Measurements from ENCODE around the gene APOB.

APOB gene

DNA sequence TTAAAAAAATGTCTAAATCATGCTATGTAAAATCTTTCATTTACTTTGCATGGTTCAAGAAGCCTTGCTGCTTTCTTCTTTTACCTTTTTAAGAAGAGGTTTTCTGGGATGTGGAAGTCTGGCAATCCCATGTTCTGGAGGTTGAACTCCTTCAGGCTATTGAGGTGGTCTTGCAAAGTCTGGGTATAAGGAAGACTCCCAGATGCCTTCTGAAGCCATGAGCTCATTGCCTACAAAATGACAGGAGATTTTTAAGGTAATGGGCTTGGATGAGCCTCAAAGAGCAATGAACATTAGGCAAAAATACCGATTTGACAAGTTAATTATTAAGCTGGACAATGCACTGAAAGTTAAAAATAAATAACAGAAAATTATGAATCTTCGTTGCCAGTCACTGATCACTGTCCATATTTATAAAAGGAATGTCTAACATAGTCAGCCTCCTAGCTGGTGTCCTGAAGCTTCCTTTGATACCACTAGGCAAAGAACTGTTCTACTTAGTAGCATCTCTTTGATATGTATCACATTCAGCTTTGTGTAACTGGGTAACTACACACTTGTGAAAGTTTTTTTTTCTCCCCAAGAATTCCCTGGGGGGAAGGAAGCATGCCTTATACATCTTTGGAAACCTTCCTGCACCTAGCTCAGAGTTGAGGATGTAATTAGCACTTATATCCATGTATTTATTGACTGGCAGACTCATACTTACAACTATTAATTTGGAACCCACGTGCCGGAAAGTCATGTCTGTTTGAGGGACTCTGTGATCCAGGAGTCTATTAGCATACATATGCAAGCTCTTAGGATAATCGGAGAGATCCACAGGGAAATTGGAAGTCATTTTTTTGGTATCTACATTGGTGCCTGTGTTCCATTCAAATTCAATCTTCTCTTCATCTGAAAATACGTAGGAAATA, 29.3 kb downstream of the APOB start:
- H3K4me1 ChIP-seq (ENCODE audit: control insufficient read depth, insufficient read depth, low read length): no peaks in the 10 kb centered on the region
- H3K27me3 ChIP-seq (ENCODE audit: control insufficient read depth, insufficient read depth, low read length): no peaks in the 10 kb centered on the region
- no peak overlapping the region for H3K4me3 ChIP-seq (ENCODE audit: low read length)
- H3K27ac ChIP-seq (ENCODE audit: low read depth, low read length): no peak overlapping the region
- no peak overlapping the region for H3K9ac ChIP-seq (ENCODE audit: low read length)
- no peaks in the 10 kb centered on the region for H3K36me3 ChIP-seq (ENCODE audit: control insufficient read depth, insufficient read depth, low read length)

DNA sequence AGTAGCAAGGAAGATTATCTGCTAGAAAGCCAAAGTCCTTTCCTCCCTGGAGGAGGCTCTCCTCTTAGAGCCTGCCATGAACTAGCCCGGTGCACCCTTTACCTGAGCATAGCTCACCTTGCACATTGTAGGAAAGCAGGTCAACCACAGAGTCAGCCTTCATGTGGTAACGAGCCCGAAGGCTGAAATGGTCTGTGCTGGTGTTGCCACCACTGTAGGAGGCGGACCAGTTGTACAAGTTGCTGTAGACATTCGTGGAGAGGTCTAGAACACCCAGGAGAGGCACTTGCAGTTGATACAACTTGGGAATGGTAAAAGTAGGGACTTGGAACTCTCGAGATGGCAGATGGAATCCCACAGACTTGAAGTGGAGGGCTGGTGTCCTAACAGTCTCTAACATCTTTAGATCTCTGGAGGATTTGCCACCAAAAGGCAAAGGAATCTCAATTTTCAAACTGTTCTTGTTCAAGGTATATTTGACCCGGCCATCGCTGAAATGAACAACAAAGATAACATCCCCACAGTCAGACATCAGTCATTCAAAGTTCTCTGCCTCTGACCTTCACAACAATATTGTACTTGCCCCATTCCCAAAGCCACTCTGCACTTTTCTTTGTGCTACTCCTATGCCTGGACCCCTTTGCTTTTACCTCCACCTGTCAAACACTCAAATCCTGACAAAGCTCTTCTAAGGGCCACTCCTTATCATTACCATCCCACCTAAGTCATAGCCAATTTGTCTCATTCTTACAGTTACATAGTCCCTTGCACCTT, 30.6 kb downstream of the APOB start:
- H3K27me3 ChIP-seq (ENCODE audit: control insufficient read depth, insufficient read depth, low read length): no peaks in the 10 kb centered on the region
- H3K27ac ChIP-seq (ENCODE audit: low read depth, low read length): no peak overlapping the region
- no peak overlapping the region for H3K9ac ChIP-seq (ENCODE audit: low read length)
- H3K36me3 ChIP-seq (ENCODE audit: control insufficient read depth, insufficient read depth, low read length): no peaks in the 10 kb centered on the region
- H3K4me3 ChIP-seq (ENCODE audit: low read length): no peak overlapping the region
- H3K4me1 ChIP-seq (ENCODE audit: control insufficient read depth, insufficient read depth, low read length): no peaks in the 10 kb centered on the region

DNA sequence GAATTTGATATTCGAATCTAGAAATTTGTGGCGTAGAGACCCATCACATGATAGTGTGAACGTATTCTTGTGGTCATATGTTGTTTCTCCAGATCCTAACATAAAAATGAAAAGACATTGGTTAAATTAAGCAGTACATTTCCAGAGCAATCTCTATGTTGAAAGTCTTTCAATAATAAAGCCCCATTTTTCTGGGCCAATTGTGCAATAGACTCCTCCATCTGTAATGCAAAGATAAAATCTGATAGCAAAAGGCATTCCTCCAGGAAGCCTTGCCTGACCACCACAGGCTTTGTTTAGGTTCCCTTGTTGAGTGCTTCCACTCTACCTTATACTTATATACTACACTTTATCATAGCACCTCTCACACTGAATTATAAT, 31.3 kb downstream of the APOB start:
- H3K4me3 ChIP-seq (ENCODE audit: low read length): no peak overlapping the region
- H3K36me3 ChIP-seq (ENCODE audit: control insufficient read depth, insufficient read depth, low read length): no peaks in the 10 kb centered on the region

DNA sequence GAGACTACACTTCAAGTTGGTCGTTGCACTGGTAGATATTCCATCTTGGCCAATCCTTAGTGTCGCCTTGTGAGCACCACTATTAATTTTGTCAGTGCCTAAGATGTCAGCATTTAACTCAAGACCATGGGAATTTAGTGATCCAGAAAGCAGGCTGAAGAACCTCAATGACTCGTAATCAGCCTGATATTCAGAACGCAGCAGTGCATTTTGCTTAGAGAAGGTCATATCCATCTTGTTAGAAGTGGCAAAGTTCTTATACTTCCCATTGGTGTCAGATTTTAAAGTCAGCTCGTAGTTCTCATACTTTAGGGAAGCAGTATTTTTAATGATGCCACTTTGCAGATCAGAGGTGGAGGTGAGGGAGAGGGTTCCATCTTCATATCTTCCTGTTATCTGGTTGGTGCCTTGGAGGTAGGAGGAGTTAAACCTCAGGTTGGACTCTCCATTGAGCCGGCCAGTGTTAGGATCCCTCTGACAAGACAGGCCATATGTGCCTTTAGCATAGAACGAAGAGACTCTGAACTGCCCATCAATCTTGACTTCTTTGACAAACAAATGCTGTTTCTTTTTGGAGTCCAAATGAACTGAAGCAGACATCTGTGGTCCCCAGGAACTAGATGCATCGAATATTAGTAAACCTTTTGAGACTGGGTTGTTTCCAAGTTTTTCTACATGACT, 31.9 kb downstream of the APOB start:
- Histone ChIP-seq H3K36me3 (ENCODE audit: control insufficient read depth, insufficient read depth, low read length) (no peaks in the 10 kb centered on the region), H3K4me1 (ENCODE audit: control insufficient read depth, insufficient read depth, low read length) (no peaks in the 10 kb centered on the region), H3K9ac (ENCODE audit: low read length) (no peak overlapping the region), H3K27ac (ENCODE audit: low read depth, low read length) (no peak overlapping the region), H3K4me3 (ENCODE audit: low read length) (no peak overlapping the region), H3K27me3 (ENCODE audit: control insufficient read depth, insufficient read depth, low read length) (no peaks in the 10 kb centered on the region)

More for the DNA sequence above, 31.3 kb downstream of the APOB start:
- Histone ChIP-seq H3K4me1 (ENCODE audit: control insufficient read depth, insufficient read depth, low read length) (no peaks in the 10 kb centered on the region), H3K9ac (ENCODE audit: low read length) (no peak overlapping the region), H3K27ac (ENCODE audit: low read depth, low read length) (no peak overlapping the region), H3K27me3 (ENCODE audit: control insufficient read depth, insufficient read depth, low read length) (no peaks in the 10 kb centered on the region)

DNA sequence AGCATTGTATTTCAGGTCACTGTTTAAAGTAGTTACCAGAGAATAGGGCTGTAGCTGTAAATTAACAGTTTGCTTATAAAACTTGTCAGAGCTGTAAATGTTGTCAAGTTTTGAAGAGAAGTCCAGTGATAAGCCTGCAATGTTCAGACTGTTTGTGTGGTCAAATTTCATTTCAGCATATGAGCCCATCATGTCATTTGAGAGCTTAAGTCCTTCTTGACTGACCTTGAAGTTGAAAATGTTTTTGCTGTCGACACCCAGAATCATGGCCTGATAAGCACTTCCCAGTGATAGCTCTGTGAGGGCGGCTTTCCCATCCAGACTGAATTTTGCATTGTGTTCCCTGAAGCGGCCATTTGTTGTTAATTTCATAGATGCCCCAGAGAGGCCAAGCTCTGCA, 32.4 kb downstream of the APOB start:
- H3K27ac ChIP-seq (ENCODE audit: low read depth, low read length): no peak overlapping the region
- no peaks in the 10 kb centered on the region for H3K27me3 ChIP-seq (ENCODE audit: control insufficient read depth, insufficient read depth, low read length)
- H3K36me3 ChIP-seq (ENCODE audit: control insufficient read depth, insufficient read depth, low read length): no peaks in the 10 kb centered on the region
- H3K4me1 ChIP-seq (ENCODE audit: control insufficient read depth, insufficient read depth, low read length): no peaks in the 10 kb centered on the region
- no peak overlapping the region for H3K9ac ChIP-seq (ENCODE audit: low read length)
- no peak overlapping the region for H3K4me3 ChIP-seq (ENCODE audit: low read length)

DNA sequence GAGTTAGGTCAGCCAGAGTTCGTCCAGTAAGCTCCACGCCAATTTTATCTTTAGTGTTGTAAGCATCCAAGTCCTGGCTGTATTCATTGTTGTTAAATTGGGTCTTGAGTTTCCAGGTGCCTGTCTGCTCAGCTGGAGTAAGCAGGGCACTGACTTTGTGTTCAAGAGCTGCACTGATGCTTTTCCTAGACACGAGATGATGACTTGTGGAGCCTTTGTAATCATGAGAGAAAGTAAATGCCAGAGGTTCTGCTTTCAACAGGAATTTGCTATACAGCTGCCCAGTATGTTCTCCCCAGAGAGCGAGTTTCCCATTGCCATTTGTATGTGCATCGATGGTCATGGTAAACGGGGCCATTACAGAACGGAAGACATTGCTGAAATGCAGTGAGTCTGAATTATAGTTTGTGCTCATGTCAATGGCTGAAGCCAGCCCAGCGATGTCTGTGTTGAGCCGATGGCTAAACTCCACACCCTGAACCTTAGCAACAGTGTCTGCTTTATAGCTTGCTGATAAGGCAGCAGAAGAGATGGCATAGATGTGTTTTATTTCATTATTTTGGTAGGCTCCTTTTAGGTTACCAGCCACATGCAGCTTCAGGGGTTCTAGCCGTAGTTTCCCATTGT, 32.9 kb downstream of the APOB start:
- Histone ChIP-seq H3K9ac (ENCODE audit: low read length) (no peak overlapping the region), H3K27ac (ENCODE audit: low read depth, low read length) (no peak overlapping the region), H3K4me1 (ENCODE audit: control insufficient read depth, insufficient read depth, low read length) (no peaks in the 10 kb centered on the region), H3K27me3 (ENCODE audit: control insufficient read depth, insufficient read depth, low read length) (no peaks in the 10 kb centered on the region), H3K4me3 (ENCODE audit: low read length) (no peak overlapping the region), H3K36me3 (ENCODE audit: control insufficient read depth, insufficient read depth, low read length) (no peaks in the 10 kb centered on the region)

DNA sequence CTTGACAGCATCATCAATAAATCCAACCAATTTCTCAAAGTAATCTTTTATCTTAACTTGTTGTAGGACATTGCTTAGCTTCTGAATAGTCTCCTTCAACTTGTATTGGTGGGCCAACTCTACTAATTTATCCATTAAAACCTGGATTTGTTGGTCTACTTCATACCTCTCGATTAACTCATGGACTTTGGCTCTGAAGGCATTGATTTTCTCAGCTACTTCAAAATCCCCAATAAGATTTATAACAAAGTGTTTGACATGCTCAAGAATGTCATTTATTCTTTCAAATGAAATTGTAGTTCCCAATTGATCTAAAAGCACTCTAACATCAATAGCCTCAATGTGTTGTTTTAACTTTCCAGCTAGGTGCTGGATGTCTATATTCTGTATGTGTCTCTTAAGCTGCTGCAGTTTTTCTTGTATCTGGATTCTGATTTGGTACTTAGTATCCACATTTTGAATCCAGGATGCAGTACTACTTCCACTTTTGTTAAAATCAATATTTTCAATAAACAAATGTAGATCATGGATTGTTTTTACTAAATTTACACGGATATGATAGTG, 34.1 kb downstream of the APOB start:
- Histone ChIP-seq H3K4me3 (ENCODE audit: low read length) (no peak overlapping the region), H3K36me3 (ENCODE audit: control insufficient read depth, insufficient read depth, low read length) (no peaks in the 10 kb centered on the region), H3K27ac (ENCODE audit: low read depth, low read length) (no peak overlapping the region), H3K9ac (ENCODE audit: low read length) (no peak overlapping the region), H3K27me3 (ENCODE audit: control insufficient read depth, insufficient read depth, low read length) (no peaks in the 10 kb centered on the region), H3K4me1 (ENCODE audit: control insufficient read depth, insufficient read depth, low read length) (no peaks in the 10 kb centered on the region)

DNA sequence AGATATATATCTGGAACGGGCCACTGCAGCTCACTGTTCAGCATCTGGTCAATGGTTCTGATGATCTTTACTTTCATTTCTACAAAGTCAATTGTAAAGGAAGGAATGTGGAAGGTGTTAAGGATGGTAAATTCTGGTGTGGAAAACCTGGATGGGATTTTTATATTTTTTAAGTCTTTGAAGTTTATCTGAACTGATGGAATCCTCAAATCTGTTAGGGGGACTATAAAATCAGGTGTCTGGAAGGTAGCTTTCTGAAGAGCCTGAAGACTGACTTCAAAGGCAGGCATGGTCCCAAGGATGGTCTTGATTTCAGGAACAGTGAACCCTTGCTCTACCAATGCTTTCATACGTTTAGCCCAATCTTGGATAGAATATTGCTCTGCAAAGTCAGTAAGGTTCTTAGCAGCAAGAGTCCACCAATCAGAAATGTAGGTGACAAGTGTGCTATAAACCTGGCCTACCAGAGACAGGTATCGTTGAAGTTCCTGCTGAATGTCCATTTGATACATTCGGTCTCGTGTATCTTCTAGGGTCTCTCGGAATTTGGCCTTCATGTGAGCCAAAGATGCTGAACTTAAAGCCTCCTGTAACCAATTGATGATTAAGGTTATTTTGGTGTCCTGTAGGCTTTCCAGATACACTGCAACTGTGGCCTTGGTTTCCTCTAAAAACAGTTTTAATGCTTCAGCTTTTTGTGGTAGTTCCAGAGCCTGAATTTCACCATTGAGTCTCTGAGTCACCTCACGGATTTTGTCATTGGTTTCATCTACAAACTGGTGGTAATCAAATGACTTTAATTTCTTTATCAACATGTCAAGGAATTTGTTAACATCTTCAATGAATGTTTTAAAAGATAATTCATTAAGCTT, 34.8 kb downstream of the APOB start:
- H3K27me3 ChIP-seq (ENCODE audit: control insufficient read depth, insufficient read depth, low read length): no peaks in the 10 kb centered on the region
- no peaks in the 10 kb centered on the region for H3K36me3 ChIP-seq (ENCODE audit: control insufficient read depth, insufficient read depth, low read length)
- no peak overlapping the region for H3K9ac ChIP-seq (ENCODE audit: low read length)
- H3K4me1 ChIP-seq (ENCODE audit: control insufficient read depth, insufficient read depth, low read length): no peaks in the 10 kb centered on the region
- H3K4me3 ChIP-seq (ENCODE audit: low read length): no peak overlapping the region
- no peak overlapping the region for H3K27ac ChIP-seq (ENCODE audit: low read depth, low read length)

DNA sequence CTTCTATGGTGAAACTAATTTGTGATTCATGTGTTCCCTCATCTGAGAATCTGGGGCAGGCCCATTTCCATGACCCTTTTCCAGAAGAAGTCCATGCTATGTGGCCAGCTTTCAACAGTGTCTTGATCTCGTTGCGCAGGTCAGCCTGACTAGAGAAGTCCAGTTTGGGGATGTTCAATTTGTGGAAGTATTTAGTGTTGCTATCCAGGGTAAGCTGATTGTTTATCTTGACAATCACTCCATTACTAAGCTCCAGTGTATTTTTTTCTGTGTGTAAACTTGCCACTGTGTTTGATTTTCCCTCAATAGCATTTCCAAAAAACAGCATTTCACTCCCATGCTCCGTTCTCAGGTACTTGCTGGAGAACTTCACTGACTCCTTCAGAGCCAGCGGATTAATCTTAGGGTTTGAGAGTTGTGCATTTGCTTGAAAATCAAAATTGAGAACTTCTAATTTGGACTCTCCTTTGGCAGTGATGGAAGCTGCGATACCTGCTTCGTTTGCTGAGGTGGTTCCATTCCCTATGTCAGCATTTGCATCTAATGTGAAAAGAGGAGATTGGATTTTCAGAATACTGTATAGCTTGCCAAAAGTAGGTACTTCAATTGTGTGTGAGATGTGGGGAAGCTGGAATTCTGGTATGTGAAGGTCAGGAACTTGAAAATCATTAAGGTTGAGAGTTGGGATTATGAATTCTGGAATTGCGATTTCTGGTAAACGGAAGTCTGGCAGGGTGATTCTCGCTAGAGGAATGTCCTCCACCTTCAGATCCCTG, 35.7 kb downstream of the APOB start:
- H3K4me3 ChIP-seq (ENCODE audit: low read length): no peak overlapping the region
- H3K4me1 ChIP-seq (ENCODE audit: control insufficient read depth, insufficient read depth, low read length): no peaks in the 10 kb centered on the region
- no peak overlapping the region for H3K27ac ChIP-seq (ENCODE audit: low read depth, low read length)
- no peaks in the 10 kb centered on the region for H3K27me3 ChIP-seq (ENCODE audit: control insufficient read depth, insufficient read depth, low read length)
- H3K9ac ChIP-seq (ENCODE audit: low read length): no peak overlapping the region
- no peaks in the 10 kb centered on the region for H3K36me3 ChIP-seq (ENCODE audit: control insufficient read depth, insufficient read depth, low read length)

DNA sequence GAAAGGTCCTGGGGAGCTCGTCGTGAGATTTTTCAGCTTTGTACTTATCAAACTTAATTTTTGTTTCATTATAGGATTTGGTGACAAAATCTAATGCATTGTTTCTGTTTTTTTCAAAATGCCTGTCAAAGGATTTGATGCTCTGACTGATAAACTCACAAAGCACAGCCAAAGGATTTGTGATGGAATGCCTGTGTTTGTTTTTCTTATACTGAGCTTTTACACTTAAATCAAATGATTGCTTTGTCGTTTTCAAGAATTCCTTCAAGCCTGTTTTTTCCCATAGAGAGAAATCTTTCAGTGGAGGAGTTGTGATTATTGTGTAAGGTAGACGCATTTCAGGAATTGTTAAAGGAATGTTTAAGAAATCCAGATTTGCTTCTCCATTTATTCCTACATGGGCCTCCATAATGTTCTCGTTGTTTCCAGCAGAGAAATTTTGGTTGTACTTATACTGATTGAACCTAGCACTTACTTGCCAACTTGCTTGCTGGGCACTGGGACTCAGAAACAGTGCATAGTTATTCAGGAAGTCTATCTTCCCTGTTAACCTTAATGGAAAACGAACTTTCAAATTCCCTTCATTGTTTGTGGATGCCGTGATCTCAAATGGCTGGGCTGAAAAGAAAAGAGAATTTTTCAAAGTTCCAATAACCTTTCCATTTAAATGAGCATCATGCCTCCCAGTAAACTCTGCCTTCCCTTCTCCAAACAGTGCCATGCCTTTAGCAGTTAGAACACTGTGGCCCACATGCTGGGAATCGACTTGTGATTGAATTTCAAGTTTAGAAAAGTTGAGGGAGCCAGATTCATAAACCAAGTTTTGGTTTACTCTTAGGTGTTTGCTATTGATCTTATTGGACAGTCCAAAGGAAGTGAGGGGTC, 36.5 kb downstream of the APOB start:
- H3K27ac ChIP-seq (ENCODE audit: low read depth, low read length): no peak overlapping the region
- H3K36me3 ChIP-seq (ENCODE audit: control insufficient read depth, insufficient read depth, low read length): no peaks in the 10 kb centered on the region
- no peak overlapping the region for H3K9ac ChIP-seq (ENCODE audit: low read length)
- H3K4me3 ChIP-seq (ENCODE audit: low read length): no peak overlapping the region
- no peaks in the 10 kb centered on the region for H3K27me3 ChIP-seq (ENCODE audit: control insufficient read depth, insufficient read depth, low read length)
- H3K4me1 ChIP-seq (ENCODE audit: control insufficient read depth, insufficient read depth, low read length): no peaks in the 10 kb centered on the region
